ENCODE results near the gene SLCO4A1.

SLCO4A1 gene

DNA sequence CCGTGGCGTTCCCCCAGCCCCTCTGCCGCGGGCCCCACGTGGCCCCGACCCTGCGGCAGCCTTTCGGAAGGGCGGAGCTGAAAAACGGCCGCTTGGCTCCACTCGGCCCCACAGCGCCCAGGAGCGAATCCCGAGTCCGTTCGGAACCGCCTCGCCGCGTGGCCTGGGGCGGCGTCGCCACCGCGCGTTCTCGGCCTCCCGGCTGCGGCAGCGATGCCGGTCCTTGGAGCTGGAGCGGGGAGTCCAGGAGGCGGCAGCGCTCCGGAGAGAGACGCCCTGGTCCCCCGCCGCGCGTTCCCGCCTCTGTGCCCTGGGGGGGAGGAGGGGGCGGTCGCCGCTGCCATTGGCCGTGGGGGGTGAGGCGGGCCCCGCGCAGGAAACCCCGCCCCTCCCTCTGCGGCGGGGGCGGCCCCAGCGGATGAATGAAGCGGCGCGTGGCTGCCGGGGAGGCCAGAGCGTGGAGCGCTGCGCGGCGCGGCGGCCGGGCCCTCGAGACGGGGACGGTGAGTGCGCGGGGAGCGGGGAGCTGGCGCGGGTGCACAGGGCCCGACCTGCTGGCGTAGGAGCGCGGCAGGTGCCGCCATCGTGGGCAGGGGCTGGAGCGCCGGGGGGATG lies at the start of gene SLCO4A1:
SLCO4A1 (plus strand) TSS at position 453 of the 615 bp plus-strand sequence. CDS start 13,952 bp downstream, outside the sequence.
- peak; percentile 83 for DNase-seq

DNA sequence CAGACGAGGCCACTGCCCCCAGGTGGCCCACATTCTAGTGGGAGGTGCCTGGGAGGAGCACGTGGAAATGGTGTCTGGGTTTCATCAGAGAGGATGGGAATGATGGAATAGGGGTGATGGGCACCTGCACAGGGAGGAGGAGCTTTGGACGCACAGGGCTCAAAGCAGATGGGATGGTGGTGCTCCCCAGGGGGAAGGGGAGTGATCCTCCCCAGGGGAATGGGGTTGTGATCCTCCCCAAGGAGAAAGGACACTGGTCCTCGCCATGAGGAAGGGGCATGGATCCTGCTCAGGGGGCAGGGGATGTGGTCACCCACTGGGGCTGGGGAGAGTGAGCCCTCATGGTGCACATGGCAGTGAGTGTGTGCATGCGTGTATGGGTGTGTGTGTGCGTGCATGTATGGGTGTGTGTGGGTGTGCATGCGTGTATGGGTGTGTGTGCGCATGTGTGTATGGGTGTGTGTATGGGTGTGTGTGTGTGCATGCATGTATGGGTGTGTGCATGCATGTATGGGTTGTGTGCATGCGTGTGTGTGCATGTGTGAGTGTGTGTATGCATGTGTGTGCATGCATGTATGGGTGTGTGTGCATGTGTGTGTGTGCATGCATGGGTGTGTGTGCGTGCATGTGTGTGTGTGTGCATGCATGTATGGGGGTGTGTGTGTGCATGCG lies 49.7 kb upstream of the SLCO4A1 start:
- no peak for DNase-seq

DNA sequence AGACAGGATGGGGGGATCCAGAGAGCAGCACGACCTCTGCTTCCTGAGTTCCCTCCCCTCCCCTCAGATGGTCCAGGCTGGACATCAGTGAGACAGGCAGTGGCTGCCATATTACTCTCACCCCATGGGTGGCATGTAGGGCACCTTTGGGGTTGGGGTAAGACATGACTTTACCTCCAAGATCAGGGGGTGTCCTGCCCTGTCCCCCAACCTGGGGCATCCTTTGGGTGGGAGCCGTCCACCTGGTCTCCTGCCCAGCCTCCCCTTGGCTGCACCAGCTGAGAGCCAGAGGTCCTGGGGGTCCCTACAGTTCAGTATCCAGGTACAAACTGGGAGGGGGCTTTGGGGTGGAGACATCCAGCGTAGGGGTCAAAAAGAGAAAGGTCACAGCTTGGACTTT lies 48.7 kb upstream of the SLCO4A1 start:
- DNase-seq: no peak

- no peak for DNase-seq
Observed at GRCh38 chr20:62595069-62595468, 47.2 kb upstream of the SLCO4A1 start.

GRCh38 chr20:62595491-62595890 lies 46.8 kb upstream of the SLCO4A1 start:
- DNase-seq: no peak

- no peak for DNase-seq
Observed at GRCh38 chr20:62596486-62596885, 45.8 kb upstream of the SLCO4A1 start.

GRCh38 chr20:62596921-62597320 lies 45.4 kb upstream of the SLCO4A1 start:
- no peak for DNase-seq

- no peak for DNase-seq
Observed at GRCh38 chr20:62597416-62598115, 44.7 kb upstream of the SLCO4A1 start.

DNA sequence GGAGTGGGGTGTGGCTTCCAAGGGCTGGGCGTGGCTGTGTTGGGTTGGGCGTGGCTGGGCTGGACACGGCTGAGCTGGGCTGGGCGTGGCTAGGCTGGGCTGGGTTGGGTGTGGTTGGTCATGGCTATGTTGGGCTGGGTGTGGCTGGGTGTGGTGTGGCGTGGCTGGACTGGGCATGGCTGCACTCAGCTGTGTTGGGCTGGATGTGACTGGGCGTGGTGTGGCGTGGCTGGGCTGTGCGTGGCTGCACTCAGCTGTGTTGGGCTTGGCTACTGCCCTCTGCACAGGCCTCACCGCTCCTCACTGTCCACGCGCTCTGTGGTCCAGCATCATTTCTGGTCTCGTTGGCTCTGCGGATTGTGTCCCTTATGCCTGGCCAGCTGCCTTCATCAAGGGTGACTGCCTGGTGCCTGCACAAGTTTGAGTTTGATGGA lies 43.5 kb upstream of the SLCO4A1 start:
- DNase-seq: no peak

GRCh38 chr20:62599216-62600110 lies 42.8 kb upstream of the SLCO4A1 start:
- no peak for DNase-seq

DNA sequence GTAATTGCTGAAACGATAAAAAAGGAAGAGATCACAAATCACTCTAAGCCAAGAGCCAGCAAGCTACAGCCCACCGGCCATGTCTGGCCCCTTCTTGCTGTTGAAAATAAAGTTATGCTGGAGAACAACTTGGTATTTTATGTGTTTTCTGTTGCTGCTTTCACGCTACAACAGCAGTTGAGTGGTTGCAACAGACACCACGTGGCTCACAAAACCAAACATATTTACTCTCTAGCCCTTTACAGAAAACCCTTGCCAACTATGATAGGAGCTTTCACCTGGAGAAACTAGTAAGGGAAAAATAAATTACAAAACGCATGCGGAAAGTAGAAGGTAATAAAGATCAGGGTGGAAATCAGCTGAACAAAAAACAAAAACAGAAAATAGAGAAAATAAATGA lies 41.1 kb upstream of the SLCO4A1 start:
- no peak for DNase-seq

- DNase-seq: no peak
Observed at GRCh38 chr20:62601714-62602113, 40.6 kb upstream of the SLCO4A1 start.

- DNase-seq: no peak
Observed at GRCh38 chr20:62602550-62602949, 39.8 kb upstream of the SLCO4A1 start.

- DNase-seq: no peak
Observed at GRCh38 chr20:62603021-62603906, 39.0 kb upstream of the SLCO4A1 start.

DNA sequence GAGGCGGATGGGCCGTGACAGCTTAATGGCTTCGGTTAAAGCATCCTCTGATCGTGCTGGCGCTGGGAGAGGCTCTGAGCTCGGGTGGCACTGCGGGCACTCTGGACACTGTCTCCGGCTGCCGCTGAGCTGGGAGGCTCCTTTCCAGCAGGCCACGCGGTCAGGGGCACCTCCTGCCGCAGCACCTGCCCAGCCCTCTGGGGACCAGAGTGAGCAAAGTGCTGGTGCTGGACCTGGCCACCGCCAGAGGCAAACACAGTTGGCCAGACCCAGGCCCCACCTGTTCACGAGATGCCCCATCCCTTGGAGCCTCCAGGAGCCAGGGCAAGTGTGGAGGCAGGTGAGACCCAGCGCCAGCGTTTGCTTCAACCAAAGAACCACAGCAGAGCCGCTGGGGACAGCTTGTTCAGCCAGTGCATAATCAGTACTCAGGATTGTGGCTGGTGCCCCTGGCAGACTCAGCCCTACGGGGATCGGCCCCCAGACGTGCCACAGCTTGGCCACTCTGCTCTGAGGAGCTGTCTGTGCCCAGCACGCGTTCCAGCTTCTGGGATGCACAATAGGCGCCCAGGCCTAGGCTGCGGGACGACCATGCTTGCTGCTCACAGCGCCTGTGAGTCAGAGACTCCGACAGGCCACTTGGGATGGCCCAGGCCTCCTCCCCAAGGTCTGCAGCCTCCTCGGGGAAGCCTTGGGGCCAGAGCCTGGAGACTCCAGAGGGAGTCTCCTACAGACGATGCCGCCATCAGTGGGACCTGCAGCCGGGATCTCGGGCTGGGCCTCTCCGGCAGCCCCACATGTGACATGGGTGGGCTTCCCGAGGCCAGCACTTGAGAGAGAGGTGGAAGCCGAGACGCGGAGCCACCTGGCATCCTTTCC lies 38.2 kb upstream of the SLCO4A1 start:
- no peak for DNase-seq

DNA sequence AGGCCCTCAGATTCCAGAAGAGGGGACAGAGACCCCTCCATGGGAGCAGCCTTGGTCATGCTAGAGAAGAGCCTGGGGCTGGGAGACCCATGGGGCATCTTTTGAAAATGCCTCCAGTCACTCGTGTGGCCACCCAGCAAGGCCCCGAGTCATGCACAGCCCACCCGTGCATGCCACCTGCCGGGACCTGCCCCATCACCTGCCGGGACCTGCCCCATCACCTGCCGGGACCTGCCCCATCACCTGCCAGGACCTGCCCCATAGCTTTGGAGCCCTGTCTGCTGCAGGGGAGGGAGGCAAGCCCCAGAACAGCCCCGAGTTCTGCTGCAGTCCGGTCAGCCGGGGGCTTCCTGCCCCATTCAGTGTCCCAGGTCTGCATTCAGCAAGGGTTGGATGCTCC lies 37.5 kb upstream of the SLCO4A1 start:
- DNase-seq: no peak

DNA sequence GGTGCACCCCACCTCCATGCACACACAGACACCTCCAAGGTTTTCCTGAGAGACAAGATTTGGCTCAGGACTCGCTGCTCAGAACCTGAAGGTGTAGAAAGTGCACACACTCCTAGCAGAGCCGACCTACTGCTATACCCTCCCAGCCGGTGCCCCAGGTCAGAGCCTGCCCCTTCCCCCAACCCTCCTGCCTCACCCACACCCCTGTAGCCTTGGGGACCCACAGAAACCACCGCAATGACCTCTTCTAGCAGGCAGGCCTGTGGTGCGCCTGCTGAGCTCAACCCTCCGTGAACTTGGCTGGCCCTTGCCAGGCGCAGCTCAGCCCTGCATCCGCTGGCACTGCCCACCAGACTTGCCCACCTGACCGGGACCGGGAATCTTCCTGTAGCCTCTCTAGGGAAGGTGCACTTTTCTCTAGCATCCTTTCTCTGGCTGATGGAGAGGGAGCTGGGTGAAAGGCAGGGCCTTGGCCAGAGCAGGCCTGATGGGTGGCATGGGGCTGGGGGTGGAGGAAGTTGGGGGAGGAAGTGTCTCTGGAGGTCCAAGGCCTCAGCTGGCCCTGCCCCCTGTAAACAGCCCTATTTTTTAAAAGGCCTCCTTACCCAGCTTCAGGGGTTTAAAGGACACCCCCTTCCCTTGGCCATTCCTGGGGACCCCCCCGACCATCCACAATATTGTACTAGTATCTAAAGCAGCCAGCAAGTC lies 36.9 kb upstream of the SLCO4A1 start:
- DNase-seq: no peak

DNA sequence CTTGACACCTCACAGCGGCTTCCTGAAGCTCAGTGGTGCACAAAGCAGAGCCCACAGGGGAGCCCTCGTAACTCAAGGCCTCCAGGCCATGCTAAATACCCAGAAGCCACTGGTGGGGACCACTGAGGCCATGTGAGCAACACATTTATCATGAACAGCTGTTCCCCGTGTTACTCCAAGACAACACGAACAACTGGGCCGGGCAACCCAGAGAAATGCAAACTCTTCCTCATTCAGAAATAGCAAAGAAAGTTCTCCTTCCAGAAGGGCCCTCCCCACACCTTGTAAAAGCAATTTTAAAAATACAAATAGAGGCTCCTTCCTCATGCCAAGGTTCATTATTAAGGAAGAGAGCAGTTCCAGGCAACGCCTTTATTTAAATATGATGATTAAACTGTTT lies 36.3 kb upstream of the SLCO4A1 start:
- DNase-seq: no peak

GRCh38 chr20:62606551-62607201 lies 35.6 kb upstream of the SLCO4A1 start:
- DNase-seq: peak; percentile 63
